Activated CD8-positive, alpha-beta memory T cell treated with anti-CD3 and anti-CD28 coated beads for 24 hours (primary cell): Measurements from ENCODE around the gene ZNF57.
"Not testable (repeated sequence)": the region's sequence is repeated elsewhere in the genome, so short reads cannot be mapped to it uniquely, and the experiment has no call there.

Experiments used
- DNase-seq: peaks from one replicate; pipeline ENCODE4 v3.0.0-alpha.2; 2020

ZNF57 gene

DNA sequence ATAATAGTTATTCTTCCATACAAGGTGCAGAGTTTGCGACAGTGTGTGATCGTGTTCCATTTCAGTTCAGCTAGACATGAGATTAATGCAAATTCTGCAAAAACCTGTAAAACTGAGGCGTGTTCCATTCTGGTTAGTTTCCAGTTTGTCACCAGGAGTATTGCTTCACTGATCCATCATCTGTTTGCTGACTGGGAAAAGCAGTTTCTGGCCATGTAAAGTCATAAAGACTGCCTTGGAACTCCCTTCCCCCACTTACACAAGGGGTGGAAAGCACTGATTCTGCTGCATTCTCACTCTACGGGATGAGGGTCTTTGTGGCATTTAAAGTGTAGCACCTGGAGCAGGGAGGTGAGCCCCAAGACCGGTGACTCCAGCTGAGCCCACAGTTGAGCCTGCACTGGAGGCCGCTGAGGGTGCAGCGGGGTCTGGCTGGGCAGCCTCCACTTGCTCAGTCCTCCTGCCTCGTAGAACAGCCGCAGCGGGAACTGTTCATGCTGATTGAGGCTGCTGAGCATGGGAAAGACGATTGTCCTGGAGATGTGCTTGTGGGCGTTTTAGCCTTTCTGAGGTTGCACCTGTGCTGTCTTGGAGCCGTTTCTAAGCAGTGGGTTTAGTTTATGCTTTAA lies 2.0 kb downstream of the ZNF57 start:
- no peak for DNase-seq

DNA sequence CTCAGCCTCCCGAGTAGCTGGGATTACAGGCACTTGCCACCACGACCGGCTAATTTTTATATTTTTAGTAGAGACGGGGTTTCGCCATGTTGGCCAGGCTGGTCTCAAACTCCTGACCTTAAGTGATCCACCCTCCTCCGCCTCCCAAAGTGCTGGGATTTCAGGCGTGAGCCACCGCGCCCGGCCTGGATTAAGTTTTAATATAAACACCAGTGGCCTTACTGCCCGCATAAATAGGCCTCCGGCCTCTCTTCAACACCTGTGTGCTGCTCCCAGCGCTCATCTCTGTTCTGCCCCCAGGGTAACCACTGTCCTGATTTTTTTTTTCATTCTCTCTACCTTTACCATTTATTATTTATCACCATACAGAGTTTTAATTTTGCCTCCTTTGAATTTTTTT lies 2.6 kb downstream of the ZNF57 start:
- DNase-seq, result not testable (repeated sequence)

DNA sequence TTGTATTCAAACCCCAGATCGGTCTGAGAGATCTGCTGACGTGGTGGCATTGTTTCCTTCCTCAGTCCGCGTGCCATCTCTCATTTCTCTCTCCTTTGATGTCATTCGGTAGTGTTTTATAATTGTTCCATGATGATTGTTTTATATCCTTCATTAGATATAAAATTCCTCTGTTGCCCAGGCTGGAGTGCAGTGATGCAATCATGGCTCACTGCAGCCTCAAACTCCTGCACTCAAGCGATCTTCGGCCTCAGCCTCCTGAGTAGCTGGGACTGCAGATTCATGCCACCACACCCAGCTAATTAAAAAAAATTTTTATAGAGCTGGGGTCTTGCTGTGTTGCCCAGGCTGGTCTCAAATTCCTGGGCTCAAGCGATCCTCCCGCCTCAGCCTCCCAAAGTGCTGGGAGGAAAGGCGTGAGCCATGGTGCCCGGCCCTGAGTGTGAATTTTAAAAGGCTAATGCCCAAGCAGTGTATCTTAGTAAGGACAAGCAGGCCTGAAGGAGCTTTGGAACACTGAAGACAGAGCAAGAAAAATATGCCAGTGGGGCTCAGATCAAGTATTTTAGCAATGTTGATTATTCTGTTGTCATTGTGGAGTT lies 5.3 kb downstream of the ZNF57 start:
- no peak for DNase-seq

DNA sequence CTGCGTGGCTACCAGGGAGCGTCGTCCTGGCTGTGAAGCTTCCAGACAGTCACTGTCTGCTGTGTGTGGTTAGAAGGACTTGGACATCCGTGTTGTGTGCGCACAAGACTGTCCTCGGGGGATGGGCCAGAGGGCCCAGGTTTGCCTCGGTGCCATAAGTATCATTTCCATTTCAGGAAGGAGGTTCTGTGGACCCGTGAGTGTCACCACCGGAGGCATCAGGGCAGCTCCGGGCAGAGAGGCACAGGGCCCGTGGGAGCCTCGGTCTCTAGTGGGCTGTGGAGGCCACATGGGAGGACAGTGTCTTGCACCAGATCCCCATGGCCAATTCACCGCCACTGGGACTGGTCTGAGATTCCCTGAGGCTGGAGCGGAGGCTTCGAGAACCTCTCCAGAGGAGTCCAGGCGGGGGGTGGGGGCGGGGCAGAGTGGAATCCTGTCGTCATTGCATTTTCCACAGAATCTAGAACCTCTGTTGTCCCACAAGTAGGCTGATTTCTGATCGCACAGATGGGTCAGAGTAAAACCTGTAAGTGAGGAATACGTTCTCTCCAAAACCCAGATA lies 6.0 kb downstream of the ZNF57 start:
- no peak for DNase-seq

DNA sequence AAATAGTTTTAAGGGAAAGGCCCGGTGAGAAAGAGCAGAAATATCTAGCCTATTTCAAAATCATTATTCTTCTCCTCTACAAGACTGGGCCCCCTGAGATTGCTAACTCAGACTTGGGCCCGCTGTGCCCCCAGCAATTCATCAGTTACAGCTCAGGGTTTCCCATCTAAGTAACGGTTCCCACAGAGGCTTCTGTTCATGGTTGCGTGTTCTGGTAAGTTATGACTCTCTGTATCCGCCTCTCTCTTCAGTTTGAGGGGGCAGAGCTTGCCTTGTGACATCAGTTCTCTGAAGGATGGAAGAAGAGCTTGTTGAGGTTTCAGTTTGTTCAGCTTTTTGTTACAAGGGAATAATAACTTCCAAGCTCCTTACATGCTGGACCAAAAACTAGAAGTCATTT lies 11.6 kb downstream of the ZNF57 start:
- no peak for DNase-seq

DNA sequence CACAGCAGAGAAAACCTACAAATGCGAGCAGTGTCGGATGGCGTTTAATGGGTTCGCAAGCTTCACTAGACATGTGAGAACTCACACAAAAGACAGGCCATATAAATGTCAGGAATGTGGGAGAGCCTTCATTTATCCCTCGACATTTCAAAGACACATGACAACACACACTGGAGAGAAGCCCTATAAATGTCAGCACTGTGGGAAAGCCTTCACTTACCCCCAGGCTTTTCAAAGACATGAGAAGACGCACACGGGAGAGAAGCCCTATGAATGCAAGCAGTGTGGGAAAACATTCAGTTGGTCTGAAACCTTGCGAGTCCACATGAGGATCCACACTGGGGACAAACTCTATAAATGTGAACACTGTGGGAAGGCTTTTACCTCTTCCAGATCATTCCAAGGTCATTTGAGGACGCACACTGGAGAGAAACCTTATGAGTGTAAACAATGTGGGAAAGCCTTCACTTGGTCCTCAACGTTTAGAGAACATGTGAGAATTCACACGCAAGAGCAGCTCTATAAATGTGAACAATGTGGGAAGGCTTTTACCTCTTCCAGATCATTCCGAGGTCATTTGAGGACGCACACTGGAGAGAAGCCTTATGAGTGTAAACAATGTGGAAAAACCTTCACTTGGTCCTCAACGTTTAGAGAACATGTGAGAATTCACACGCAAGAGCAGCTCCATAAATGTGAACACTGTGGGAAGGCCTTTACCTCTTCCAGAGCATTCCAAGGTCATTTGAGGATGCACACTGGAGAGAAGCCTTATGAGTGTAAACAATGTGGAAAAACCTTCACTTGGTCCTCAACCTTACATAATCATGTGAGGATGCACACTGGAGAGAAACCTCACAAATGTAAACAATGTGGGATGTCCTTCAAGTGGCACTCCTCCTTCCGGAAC lies 16.8 kb downstream of the ZNF57 start:
- no peak for DNase-seq

DNA sequence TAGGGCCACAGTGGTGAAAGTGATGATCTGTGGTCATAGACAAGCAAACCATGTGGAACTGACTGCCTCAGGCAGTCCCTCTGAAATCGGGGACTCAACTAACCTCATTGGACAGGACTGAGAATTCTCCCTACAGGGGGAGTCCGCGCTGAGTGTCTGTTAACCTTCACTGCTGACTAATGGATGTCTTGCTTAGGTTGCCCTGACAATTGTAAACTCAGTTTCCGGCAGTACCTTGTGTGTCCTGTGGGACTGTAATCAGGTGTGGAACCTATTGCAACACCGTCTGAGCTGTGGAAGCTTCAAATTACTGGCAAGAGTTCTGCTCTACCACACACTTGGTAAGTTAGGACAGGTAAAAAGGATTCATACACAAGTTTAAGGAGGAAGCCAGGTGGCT lies 22.3 kb downstream of the ZNF57 start:
- DNase-seq, result no peak

DNA sequence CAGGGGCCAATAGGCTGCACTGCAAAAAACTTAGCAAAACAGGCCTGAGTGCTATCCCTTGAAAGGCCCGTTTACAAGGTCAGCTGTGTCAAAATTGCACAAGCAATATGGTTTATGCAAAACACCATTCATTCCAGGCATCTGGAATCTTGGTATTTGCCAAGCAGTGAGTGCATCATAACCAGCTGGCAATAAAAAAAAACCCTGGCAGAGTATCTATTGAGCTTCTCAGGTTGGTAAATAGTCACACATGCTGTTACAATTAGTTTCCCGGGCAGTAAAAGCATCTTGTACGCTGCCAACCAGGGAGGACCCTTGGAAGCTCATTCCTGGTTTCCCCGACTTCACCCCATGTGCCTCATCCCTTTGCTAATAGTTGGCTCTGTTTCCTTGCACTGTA lies 22.8 kb downstream of the ZNF57 start:
- DNase-seq, result no peak

DNA sequence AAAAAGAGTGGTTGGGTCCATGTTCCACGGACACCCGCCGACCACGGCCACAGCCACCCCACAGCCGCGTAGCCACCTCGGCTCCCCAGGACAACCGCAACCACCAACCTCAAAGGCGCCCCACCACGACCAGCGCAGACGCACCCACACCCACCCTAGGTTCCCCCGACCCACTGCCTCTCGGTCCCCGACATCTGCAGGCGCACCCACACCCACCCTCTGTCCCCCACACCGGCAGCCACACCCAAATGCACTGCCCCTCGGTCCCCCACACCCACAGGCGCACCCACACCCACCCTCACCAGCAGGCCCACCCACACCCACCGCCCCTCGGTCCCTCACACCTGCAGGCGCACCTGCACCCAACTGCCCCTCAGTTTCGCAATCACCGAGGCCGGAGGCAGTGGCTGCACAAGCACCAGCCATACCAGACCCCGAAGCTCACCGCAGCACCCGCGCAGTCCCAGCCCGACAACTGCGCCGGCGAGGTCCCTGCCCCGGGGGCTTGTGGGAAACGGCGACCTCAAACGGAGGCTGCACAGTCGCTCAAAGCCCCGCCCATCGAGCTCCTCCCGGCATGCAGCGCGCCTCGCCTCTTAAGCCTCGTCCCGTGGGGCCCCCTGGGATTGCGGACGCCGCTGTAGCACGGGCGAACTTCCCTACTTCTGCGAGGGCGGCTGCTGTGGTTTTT lies 25.8 kb downstream of the ZNF57 start:
- DNase-seq, result no peak

DNA sequence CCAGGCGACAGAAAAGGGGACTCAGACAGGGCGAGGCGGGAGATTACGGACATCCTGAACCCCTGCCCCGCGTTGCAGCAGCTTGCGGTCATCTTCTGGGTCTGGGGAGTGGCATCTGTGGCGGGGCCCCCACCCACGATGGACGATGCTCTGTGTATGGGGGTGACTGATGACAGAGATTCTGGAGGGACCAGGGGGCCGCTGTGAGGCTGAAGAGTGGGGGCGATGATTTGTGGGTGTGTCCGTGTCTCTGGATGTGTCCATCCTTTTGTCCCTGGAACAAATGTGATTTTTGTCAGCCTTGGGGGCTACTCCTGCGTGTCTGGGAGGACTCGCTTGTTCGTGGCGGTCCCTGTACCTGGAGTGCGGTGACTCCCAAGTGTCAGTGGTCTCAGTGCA lies 26.3 kb downstream of the ZNF57 start:
- DNase-seq, result no peak

DNA sequence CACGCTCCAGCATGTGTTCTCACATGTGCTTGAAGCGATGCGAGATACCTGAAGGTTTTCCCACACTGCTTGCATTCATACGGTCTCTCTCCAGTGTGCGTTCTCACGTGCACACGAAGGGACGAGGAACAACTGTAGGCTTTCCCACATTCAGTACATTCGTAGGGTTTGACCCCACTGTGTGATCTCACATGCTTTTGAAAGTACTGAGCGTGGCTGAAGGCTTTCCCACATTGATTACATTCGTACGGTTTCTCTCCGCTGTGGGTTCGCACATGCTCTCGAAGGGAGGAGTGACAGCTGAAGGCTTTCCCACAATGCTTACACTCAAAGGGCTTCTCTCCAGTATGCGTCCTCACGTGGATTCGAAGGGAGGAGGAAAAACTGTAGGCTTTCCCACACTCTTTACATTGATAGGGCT lies 32.8 kb downstream of the ZNF57 start:
- DNase-seq, result no peak

DNA sequence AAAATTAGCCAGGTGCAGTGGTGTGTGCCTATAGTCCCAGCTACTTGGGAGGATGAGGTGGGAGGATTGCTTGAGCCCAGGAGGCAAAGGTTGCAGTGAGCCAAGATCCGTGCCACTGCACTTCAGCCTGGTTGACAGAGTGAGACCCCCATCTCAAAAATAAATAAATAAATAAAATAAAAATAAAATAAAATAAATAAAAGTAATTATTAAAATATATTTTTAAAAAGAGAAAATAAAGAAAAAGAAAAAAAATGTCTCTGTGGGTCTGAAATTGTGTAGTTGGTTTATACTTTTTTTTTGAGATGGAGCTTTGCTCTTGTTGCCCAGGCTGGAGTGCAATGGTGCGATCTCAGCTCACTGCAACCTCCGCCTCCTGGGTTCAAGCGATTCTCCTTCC lies 35.1 kb downstream of the ZNF57 start:
- not testable (repeated sequence) for DNase-seq

DNA sequence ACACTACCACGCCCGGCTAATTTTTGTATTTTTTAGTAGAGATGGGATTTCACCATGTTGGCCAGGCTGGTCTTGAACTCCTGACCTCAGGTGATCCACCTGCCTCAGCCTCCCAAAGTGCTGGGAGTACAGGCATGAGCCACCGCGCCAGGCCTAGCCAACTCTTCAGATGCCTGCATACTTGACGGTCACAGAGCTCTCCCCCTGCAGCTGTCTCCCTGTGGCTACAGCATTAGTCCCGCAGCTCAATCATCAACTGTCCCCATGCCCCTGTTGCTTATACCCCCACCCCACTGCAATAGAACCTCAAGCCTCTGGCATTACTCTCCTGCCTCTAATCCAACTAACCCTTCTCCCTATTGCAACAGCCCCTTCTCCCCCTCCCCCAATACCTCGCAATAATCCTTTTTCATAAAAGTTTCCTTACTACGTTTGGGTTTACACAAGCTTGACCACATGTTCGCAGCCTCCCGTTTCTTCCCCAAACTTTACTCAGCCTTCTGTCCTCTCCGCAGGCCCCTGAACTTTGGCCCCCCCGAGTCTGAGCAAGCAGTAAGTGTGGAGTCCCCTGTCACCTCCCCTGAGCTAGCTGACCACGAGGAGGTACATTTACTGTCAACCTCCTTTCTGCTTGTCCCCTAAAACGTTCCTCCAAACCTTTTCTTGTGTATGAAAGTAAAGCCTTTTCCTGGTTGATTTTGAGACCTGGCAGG lies 42.4 kb downstream of the ZNF57 start:
- DNase-seq, result no peak

DNA sequence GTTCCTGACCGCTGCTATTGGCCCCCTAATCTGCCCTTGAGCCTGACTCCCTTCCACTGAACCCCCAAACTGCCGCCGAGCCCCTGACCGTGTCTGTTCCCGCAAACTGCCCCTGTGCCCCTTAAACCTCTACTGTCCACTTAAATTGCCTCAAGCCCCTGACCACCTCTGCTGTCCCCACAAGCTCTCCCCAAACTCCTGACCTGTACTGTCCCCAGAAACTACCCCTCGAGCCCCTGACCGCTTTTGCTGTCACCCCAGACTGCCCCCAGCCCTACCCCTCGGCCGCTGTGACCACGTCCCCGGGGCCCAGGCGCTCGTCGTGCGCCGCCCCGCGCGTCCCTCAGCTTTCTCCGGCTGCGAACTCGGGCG lies 43.7 kb downstream of the ZNF57 start:
- no peak for DNase-seq

DNA sequence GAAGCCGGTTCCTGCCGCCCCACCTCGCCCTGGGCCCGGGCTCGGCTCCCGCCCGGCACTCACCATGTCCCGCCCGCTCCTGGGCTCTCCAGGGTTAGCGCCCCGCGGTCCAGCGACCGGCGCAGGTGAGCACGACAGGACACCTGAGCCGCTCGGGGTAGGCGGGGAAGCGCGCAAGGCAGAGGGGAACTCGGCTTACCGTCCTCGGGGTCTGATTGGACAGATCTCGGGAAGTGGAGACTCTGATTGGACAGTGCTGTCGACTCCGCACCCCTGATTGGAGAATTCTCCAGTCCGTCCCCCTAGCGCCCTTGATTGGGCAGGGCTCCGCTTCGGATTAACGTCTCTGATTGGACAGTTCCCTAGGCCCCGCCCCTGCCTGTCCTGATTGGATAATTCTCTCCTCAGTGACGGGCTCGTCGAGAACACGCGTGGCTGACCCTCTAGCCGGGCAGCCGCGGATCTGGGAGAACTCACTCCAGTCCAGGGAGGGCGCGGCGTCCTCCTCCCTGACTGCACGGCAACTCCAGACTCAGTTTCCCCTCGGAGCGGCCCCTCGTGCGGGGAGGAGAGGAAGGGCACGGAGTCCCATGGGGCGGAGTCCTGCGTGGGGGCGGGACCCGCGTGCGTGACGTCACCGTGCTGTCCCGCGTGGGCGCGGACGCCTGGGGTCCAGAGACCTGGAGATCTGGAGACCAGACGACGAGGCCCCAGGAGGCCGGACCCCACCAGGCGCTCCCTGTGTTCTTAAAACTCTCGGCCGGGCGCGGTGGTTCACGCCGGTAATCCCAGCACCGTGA lies 44.2 kb downstream of the ZNF57 start, which contains the start of gene ZNF77:
Gene ZNF77 (minus strand): TSS at position 197 of the 800 bp plus-strand sequence. CDS start 131 bp downstream, at position 66.
- DNase-seq, result peak; percentile 100

DNA sequence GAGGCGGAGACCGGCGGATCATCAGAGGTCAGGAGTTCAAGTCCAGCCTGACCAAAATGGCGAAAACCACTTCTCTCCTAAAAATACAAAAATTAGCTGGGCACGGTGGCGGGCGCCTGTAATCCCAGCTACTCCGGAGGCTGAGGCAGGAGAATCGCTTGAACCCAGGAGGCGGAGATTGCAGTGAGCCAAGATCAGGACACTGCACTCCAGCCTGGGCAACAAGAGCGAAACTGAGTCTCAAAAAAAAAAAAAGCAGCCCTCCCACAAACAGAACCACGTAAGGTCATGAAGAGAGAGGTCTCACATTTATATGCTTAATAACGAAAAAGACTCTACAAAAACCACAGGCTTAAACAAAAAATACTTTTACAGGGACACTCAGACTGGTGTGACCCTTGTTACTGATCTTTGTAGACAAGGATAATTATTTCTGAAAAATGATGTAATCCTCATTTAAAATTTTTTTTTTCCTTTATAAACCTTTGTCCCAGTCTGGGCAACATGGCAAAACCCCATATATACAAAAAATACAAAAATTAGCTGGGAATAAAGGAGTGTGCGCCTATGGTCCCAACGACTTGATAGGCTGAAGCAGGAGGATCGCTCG lies 45.0 kb downstream of the ZNF57 start:
- DNase-seq, result no peak

DNA sequence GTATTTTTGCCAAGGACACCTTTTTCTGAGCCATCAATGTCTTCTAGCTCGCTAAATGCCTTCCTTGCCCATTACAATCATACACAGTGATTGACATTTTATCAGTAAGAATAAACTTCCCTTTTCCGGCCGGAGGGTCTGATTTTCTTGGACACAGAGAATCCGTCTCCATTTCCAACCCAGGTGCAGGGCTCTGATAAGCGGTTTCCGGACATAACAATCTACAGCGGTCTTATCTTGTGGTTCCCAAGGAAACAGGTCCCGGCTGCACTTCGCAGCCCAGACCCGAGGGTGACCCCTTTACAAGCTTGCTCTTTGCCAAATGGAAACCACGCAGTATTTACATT lies 49.2 kb downstream of the ZNF57 start:
- no peak for DNase-seq

DNA sequence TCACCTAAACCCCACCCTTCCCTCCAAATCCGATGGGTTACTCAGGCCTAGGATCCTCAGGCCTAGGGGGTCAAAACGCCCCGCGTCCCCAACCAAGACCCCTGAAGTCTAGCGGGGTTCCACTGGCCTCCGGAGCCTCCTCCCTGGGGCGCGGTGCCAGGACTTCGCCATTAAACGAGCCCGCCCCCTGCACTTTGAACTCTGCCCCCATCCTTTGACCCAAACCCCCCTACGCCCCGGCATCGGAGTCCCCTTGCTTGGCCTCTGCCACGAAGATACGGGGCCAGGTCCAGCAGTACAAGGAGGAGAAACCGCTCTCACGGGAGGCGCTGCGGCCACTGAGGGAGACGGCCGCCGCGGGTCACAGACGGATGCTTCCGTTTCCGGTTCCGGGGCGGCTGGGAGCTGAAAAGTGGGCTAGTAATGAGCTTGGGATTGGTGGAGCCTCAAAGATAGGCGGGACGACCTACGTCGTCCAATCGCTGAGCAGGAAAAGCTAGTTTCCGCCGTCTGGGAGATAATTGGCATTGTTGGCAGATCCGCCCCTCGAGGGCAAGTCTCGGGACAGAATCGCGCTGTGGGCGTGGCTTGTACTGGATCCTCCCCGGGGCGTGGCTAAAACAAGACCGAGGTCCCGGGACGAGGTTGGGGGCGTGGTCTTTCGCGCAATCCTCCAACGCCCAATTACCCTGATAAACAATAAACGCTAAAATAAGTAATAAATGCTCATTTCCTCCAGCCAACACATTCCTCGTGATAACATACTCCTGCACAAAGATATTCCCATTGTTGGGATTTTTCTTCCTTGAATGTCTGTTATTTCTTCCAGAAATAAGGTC lies 49.8 kb downstream of the ZNF57 start:
- DNase-seq, result peak; percentile 100

DNA sequence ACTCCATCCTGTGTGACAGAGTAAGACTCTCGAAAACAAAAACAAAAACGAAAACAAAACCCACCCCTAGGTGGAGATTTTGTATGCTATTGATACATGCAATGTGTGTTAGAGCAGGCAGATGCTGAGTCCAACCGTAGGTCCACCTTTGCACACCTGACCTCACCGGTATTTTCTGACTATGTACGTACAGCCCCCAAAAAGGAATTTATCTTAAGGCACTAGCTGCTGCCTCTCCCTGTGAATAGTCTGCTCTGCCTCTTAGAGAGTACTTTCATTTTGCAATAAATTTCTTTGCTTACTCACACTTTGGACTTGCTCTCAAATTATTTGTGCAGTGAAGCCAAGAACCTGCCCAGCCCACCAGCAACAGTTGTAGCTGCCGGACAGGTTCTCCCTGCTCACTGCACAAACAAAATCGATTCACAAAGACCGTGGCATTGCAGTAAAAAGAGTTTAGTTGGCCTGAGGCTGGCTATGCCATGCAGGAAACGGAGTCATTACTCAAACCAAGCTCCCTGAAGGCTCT lies 52.3 kb downstream of the ZNF57 start:
- no peak for DNase-seq

DNA sequence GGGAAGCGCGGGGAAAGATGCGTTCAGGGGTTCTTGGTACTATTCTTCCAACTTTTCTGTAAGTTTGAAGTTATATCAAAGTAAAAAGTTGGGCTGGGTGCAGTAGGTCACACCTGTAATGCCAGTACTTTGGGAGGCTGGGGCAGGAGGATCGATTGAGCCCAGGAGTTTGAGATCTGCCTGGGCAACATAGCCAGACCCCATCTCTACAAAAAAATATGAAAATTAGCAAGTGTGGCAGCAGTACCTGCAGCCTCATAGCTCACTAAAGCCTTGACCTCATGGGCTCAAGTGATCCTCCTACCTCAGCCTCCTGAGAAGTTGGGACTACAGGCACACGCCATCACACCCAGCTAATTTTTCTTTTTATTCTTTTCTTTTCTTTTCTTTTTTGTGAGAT lies 56.4 kb downstream of the ZNF57 start:
- no peak for DNase-seq
